HG03064 (cell line): ENCODE results near the gene FGF1.

Source experiments
- ATAC-seq: cut with Tn5 transposase; IDR thresholded peaks from one replicate; pipeline ENCODE4 v1.9.1; 2021; ENCODE audit warnings: low read depth; ENCODE audit not compliant: unreplicated experiment

The FGF1 gene

DNA sequence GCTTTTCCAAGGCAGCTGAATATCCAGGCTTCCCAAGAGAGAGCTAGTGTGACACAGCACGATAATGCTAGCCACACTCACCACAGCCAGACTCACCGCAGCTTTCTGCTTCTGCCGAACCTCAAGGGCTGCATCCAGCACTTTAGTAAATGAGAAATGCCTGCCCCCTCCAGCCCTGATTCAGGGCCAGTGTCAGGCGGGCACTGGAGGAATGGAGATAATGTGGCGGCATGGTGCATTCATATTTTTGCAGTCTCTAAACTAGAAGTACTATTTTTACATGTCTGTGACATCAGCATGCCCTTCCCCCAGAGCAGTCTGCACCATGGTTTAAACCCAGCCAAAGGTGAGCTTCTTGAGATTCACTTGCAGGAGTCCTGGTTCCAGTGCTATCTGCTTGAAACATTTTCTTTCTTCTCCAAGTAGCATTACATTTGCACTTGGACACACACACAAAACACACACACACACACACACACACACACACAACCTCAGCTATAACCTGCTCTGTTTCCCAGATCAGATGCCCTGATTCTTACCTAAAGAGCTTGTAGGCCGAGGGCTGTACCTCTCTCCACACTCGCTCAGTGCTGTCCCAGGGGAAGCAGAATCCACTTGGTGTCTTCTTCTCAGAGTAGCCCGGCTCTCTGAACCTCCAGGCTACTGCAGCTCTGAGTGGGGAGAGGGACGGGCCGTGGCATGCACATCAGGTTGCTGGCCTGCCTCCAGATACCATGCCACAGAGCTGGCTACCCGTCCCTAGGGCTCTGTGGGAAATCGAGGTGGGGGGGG lies at the start of gene FGF1:
Gene FGF1, minus strand, starts transcription at position 673 of the 792 bp plus-strand sequence. CDS start 71,963 bp downstream, outside the sequence.
- no peak for ATAC-seq

DNA sequence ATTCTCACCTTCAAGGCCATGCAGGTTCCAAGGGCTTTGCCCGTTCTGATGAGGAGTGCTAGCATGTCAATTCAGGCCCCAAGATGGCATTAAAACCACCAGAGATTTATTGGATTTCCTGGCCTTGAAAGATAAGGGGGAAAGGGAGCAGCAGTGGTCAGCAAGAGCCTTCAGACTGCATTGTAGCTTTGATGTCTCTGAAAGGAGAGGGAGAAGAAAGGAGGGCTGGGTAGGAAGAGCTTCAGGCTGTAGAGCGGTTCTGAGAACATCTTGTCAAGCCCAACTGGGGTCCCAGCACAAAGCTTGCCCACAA lies 41.8 kb upstream of the FGF1 start:
- no peak for ATAC-seq

DNA sequence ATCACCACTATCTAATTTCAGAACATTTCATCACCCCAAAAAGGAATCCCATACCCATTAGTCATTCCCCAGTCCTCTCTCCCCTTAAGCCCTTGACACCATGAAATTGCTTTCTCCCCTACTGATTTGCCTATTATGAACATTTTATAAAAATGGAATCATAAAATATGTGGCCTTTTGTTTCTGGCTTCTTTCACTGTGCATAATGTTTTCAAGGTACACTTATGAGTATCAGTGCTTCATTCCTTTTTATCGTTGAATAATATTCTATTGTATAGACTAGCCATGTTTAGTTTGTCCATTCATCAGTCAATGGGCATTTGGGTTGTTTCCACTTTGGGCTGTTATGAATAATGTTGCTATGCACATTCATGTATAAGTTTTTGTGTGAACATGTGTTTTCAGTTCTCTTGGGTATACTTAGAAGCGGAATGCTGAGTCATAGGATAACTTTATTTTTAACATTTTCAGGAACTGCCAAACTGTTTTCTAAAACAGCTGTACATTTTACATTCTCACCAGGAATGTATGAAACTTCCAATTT lies 40.4 kb upstream of the FGF1 start:
- no peak for ATAC-seq

DNA sequence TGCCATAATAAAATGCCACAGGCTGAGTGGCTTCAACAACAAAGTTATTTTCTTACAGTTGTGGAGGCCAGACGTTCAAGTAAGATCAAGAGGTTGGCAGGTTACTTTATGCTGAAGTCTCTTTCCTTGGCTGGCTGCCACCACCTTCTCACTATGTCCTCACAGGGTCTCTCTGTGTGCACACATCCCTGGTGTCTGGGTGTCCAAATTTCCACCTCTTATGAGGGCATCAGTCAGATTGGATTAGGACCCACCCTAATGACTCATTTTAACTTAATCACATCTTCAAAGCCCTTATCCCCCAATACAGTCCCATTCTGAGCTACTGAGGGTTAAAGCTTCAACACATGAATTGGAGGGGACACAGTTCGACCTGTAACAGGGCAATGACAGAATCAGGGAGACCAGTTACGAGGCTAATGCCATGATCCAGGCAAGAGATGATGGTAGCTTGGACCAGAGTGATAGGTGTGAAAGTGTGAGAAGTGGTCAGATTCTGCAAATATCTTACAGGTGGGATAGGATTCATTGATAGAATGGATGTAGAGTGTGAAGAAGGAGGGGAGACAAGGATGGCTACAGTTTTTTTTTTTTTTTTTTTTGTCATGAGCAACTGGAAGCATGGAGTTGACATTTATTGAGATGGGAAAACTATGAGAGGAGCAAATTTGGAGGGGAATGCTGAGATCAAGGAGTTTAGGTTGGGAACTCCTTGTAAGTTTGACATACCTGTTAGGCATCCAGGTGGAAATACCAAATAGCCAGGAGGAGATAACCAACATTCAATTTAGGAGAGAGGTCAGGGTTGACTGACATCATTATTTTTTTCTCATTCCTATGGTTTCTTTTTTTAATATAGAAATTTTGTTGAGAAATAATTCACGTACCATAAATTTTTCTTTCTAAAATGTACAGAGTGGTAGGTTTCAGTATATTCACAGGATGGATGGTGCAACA lies 39.6 kb upstream of the FGF1 start:
- ATAC-seq = no peak

DNA sequence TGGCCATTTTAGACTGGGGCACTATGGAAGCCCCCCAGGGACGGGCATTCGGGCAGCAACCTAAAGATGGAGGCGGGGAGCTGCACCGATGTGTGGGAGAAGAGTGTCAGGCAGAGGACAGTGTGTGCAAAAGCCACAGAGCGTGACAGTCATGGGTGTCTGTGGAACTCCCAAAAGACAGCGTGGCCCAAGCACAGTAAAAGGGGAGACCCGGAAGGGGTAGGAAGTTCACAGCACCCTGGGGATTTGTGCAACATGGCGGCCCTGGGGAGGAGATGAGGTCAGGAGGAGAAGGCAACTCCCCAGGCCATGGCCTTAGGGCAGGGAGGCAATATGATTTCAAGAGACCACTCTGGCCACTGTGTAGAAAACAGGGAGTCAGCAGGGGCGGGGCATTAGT lies 38.9 kb upstream of the FGF1 start:
- ATAC-seq = no peak

DNA sequence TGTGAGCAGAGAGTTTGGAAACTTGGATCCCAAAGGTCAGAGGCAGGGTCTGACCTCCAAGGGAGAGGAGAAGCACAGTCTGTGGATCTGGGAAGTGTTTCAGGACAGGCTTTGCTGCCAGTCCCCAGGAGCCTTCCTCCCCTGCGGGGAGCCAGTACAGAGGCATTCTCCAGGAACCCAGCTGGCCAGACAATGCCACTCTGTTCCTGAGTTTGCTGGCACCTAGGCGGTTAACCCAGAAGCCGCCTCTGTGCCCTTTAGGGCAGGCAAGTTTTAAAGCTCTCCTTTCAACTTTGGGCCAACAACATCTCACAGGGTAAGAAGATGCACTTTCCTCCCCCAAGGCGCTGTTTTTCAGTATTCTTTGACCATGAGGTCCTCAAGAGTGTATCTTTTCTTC lies 37.0 kb upstream of the FGF1 start:
- no peak for ATAC-seq

DNA sequence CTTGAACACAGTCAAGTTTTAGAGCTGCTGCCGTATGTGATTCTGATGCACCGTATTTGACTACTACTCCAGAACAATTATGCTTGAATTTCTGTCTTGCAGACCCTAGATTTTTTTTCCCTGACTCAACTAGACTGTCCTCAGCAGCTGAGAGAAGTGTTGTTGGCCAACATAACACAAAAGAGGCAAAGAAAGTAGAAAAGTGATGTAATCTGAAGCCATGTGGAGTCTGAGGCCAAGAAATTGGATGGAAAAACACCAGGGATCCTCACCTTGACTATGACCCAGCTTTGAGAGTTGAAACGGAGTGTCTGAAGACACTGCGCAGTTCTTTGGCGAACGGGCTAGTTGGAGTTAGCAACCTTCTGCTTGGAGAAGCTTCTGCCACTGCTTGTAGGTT lies 36.3 kb upstream of the FGF1 start:
- no peak for ATAC-seq

DNA sequence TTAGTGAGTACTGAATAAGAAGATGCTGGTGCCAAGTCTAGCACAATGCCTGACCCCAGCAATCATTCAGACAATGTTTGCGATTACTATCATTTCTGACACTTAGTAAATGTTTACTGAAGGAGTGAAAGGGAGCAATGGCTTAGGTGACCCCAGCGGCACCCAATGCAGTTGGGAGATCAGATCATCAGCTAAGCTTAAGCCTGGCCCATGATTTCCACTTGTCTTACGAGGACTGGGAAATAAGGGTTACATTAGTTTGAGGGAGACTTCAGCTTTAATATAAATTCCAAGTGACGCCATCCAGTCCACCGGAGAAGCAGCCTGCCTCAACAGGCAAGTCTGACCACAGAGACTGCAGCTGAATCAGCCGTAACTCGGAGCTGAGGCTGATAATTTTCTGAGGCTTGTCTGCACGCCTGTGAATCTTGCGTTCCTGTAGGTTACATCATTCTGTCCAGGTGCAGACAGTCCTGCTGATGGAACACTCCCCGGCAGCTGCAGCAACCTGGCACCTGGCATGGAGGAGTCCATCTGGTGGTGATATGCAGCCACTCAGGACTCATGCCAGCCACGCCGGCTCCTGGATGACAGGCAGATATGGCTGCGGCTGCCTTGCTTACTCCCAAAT lies 34.9 kb upstream of the FGF1 start:
- ATAC-seq = no peak

DNA sequence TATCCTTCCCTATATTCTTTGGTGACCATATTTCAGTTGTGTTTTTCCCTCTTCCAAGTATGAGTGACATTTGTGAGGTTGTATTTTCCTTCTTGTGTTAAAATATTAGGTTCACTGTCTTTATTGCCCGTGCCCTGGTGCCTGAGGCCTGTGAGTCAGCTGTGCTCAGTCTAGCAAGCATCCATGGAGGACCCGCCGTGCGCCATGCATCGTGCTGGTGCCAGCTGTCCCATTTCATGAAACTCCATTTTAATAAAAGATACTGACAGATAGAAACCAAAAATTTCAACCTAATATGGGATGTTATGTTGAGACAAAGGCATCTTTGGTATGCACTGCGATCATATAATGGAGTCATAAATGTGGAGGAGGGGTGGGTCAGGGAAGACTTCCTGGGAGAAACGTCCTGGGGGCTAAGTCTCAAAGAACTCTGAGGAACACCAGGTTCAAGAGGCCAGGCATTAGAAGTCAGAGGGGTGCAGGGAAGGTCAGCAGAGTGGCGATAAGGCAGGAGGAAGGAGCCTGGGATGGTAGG lies 34.0 kb upstream of the FGF1 start:
- no peak for ATAC-seq

DNA sequence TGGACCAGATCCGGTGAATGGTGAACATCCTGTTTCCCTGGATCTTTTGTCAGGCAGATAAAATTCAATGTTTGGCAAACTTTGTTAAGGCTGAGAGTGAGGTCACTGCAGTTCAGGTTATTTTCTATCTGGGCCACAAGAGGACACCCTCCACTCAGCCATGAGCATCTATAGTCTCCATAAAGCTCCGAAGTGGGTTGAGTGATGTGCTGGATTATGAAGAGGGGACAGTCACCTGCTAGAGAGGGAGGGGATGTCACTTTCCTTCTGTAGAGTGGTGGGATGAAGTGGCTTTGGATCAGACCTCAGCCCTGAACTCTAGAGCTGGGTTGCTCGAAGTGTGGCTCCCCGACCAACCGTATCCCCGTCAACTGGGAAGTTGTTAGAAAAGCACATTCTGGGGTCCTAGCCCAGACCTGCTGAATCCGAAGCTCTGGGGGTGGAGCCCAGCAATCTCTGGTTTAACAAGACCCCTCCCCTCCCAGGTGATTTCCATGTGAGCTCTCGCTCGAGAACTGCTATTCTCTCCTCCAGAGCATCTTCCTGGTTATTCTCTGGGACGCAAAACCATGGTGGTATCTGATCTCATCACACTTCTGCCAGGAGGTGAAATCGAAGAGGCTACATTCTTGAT lies 31.8 kb upstream of the FGF1 start:
- no peak for ATAC-seq

DNA sequence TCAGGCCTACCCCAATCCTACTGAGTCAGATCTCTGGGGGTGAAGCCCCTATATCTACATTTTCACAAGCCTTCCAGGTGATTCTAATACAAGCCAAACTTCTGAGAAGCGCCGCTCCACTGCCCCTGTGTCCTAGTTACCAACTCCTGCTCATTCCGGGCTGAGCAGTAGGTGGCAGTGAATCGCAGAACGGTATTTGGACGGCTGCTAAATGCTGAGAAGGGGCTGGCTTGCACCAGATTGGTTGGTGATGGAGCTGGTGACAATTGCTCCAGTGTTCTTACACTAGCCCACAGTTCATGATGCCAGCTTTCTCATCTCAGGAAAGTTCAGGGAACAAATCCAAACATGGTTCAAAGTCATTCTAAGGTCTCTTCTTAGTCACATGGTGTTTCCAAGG lies 31.1 kb upstream of the FGF1 start:
- ATAC-seq = no peak

DNA sequence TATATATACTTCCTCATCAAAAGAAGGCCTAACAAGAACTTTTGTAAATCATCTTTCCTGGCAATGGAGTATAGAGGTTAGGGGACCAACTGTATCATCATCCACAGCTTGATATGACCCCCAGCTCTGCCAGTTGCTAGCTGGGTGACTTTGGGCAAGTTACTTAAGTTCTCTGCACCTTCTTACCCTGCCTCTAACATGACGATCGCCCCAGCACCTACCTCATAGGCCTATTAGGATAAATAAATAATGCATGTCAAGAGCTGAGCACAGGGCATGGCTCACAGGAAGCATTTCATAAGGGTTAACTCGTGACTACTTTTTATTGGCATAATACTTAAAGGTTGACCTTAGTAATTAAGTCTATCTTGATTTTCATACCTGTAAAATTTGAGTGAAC lies 29.4 kb upstream of the FGF1 start:
- ATAC-seq = no peak

DNA sequence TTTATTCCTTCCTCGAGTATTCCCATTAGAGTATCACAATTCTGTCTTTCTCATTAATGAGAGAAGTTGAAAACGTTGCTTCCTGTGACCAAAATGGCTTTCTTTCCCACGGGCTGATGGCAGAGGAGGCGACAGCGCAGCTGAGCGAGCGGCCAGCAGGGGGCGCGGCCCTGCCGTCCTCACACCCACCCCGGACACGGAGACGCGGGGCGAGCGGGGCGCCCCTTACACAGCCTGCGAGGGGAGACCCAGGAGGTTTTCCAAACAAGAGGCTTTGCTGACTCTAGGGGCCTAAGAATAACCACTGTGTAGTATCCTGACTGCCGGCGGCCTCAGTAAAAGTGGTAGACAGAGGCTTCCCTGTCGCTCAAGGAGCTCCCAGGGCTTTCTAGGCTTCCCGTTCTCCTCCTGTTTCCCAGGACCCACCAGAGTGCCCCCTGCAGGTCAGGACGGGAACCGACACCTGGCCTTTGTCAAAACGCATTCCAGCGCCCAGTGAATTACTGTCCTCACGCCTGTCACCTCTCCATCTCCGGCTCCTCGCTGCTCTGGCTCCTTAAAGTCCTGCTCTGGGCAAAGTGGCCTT lies 27.3 kb upstream of the FGF1 start:
- peak; percentile 98 for ATAC-seq

DNA sequence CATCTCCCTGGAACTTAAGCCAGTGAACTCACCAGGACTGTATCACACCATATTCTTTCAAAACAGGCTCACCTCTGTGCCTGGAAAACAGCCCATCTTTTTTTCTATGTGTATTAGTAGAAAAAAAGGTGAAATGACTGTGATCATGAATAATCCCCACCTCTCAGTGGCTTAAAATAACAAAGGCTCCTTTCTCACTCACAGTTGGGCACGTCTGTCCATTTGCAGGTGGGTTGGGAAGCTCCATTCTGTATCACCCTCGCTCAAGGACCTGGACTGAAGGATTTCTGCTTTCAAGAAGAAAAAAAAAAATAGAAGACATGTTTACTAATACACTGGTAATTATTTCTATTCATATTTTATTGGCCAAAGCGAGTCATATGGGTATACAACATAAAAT lies 17.3 kb upstream of the FGF1 start:
- ATAC-seq = no peak

DNA sequence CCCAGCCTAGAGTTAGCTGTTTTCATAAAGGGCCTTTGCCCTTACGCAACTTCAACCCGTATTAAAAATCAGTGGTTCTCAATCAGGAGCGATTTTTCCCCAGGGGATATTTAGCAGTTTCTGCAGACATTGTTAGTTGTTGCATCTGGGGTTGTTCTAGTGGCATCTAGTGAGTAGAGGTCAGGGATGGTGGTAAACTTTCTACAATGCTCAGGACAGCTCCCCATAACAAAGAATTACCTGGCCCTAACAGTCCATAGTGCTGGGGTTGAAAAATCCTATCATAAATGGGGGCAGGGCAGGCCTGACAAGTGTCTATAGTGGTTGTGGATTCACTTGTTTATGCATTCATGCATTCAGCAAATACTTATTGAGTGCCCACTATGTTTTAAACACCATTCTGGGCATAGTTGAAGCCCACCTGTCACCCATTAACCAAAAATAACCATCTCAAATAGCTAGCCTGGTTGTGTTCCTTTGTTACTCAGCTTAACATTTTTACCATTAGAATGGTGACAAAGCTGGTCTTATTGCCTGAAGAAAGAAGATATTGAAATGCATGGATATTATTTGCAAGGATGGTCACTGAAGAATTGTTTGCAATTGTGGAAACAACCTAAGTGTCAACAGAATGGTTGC lies 15.9 kb upstream of the FGF1 start:
- ATAC-seq = no peak

DNA sequence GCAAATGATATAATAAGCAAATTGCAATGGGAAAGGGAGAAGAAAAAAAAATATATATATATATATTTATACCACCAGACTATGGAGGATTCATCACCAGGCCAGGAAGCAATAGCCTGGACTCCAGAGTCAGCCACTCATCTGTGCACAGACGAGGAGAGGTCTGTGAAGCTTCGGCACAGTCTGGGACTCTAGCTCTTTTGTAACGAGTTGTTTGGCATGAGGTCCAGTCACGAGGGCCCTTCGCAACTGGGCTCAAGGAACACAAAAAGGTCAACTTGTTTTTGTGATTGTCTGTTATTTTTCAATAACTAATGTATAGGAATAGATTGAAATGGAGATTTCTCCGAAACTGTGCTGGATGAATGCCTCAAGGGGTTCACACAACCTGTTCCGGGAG lies 14.7 kb upstream of the FGF1 start:
- no peak for ATAC-seq

DNA sequence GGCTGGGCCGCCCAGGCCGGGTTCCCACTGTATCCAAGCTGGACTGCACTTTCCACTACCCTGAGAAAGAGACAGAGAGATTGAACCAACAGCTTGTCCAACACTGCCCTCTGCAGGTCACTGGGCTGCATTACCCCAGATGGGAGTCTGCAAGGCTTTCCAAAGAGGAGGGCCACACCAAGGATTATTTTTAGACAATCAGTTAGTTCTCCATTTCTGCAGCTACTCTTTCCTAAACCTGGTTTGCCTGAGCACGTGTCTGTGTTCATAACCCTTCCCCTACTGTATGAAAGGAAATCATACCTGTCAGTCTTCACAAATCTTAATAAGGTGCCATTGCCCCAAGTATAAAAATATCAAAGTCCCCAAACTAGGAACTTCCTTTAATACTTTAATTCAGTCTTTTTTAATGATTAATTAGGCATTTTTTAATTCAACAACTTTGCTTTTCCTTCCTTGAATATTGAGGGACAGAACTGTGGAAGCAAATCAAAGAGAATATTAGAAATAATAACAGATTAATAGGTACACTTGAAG lies 13.4 kb upstream of the FGF1 start:
- no peak for ATAC-seq

DNA sequence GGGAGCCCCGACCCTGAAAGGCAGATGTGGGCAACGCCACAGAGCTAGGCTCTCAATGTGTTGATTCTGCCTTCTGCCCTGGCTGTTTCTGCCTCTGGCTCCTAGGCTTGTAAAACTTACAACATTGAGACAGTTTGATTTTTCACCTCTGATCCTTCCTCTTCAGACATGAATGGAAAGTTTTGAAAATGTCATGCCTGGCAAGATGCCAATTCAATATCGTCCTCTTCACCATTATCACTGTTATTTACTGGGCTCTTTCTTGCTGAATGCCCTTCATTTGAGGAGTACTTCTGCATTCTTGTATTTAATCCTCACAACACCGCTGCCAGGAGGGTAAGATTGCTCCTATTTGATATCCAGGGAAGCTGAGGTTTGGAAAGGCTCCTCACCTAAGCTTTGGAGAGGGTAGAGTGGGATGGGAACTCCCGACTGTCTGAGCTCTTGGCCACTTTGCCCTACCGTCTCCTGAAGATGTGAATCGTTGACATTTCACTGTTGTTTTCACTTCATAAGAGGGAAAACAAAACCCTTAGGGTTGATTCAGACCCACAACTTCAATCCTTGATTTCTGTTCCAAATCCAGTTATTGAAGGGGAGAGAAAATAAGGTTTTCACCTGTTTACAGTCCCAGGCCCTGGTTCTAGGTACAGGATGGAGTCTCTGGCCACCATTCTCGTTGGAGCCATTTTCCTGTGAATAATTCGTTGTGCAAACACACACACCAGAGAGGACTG lies 12.7 kb upstream of the FGF1 start:
- ATAC-seq = no peak
